ENCODE data around the gene TBC1D12.

Gene TBC1D12

DNA sequence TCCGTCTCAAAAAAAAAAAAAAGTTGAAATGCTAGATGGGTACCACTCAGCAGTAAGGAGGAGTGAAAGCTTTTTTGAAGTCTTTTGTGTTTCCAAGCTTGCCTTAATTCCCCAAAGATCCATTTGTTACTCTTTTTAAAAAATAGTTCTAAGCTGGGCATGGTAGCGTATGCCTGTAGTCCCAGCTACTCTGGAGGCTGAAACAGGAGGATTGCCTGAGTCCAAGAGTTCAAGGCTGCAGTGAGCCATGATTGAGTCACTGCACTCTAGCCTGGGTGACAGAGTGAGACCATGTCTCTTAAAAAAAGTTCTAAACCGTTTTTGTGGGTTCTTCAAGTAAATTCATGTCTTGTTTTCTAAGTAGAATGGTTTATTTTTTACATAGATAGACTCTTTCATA lies 5.3 kb downstream of the TBC1D12 start:
- DNase-seq (ENCODE audit: low read depth in 3 of 3) = no peak

DNA sequence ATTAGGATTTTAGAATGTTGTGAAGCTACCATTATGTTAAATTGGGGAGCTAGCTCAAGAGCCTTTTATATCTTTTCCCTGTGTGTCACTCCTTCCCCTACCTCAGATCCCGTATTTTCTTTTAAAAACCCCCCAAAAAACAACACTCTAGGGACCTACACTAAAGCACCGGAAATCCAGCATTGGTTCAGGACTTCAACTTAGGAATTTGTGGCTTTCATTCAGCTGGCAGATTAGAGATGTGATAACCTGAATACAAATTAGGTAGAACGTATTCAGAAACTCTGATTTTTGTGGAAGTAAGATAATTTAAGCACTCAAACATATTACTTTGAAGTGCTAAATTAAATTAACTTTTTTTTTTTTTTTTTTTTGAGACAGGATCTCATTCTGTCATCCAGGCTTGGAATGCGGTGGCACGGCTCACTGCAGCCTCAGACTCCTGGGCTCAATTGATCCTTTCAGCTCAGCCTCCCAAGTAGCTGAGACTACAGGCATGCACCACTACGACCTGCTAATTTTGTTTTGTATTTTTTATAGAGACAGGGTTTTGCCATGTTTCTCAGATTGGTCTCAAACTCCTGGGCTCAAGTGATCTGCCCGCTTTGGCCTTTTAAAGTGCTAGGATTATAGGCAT lies 6.8 kb downstream of the TBC1D12 start:
- no peak for DNase-seq (ENCODE audit: low read depth in 3 of 3)

DNA sequence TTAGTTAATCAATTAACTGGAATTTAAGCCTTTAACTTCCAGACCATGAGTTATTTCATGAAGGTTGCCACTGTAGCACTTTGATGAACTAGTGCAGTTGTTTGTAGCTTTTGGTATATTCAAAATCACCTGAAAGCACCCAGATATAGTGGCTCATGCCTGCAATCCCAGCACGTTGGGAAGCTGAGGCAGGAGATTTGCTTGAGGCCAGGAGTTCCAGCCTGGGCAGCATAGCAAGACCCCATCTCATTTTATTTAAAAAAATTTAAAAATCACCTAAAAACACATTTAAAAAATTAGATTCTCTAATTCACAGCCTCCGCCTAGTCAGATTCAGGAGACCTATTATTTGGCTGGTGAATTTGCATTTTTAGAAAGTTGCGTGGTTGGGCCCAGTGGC lies 9.0 kb downstream of the TBC1D12 start:
- no peak for DNase-seq (ENCODE audit: low read depth in 3 of 3)

DNA sequence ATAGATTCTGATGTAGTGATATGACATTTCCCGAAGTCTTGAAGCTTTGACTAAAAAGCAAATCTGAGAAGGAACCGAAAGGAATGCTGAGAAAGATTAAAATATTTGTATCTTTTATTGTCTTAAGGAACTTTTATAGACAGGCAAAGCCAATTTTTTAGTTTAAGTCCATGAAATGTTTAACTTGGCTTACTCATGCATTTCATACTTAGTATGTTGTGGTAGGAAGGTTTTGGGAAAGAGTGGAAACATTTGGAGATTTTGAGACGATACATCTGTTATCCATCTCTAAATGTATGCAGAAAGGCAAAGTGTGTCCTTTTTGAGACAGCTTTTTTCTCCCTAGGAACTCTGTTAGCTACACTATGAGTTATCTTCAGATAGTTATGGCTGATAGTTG lies 10.1 kb downstream of the TBC1D12 start:
- DNase-seq (ENCODE audit: low read depth in 3 of 3) = no peak

DNA sequence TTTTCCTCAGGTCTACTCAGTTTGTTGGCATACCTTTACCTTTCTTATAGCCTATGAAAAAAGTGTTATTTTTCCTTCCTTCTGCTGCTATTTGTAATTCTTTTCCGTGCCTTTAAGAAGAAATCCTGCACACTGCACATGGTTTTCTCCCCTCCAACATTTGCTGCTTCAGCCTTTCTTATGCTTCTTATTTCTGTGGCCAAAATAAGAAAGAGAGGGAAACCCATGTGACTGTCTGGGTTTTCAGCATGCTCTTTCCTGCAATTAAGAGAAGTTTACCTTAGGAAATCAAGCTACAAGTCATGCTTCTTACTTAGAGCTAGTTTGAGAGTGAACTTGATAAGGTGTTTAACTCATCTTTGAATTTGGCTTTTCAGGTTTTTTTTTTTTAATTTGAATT lies 11.0 kb downstream of the TBC1D12 start:
- DNase-seq (ENCODE audit: low read depth in 3 of 3) = no peak

DNA sequence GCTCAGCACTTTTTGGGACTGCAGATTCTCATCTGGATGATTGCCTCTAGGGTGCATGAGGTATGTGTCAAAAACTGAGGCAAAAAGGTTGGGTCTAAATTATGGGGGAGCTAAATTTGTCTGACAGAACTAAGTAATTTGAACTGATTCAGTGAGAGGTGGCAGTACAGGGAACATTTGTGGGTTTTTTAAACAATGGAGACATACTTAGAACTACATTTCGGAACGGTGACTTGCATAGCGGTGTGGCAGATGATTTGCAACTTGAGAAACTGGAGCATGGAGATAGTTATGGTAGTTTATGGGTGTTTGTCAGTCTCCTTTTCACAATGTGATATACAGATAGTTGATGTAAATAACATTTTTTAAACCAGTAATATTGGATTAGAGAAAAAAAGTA lies 14.6 kb downstream of the TBC1D12 start:
- DNase-seq (ENCODE audit: low read depth in 3 of 3) = no peak

DNA sequence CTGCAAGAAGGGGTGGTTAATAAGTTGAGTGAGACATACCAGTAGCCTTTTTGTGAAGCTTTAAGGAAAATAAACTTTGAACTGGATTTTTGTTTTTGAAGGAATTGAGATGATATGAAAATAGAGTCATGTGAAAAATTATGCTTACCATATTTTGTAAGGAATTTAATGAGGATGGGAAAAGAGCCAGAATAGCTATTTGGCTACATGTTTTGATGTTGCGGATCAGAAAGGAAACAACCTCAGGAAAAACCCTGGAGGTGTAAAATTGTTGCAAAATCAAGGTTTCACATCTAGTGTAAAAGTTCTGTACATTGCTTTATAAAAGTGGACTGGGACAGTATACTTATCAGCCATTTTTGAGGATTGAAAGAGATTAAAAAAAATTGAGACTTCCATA lies 15.0 kb downstream of the TBC1D12 start:
- DNase-seq (ENCODE audit: low read depth in 3 of 3) = no peak

DNA sequence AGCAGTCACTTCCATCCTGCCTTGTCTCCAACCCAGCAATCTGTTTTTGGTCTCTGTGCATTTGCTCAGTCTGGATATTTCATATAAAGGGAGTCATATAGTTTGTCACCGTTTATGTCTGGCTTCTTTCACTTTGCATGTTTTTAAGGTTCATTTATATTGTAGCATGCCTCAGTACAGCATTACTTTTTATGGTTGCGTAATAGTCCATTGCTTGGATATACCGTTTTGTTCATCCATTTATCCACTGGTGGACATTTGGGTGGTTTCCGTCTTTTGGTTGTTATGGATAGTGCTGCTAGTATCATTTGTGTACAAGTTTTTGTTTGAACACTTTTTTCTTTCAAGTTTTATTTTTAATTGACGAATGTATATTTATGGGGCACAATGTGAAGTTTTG lies 18.2 kb downstream of the TBC1D12 start:
- DNase-seq (ENCODE audit: low read depth in 3 of 3) = no peak

DNA sequence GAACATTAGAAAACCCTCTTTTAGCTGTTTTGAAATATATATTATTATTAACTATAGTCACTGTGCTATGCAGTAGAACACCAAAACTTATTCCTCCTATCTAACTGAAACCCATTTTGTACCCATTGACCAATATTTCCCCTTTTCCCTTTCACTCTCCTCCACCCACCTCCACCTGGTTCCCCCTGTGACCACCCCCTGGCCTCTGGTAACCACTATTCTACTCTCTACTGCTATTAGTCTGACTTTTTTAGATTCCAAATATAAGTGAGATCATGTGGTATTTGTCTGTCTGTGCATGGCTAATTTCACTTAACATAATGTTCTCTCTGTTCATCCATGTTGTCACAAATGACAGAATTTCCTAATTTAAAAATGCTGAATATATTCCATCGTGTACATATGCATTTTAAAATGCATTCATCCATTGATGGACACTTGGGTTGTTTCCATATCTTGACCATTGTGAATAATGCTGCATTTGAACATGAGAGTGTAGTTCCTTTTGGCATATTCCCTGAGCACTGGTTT lies 18.7 kb downstream of the TBC1D12 start:
- no peak for DNase-seq (ENCODE audit: low read depth in 3 of 3)

DNA sequence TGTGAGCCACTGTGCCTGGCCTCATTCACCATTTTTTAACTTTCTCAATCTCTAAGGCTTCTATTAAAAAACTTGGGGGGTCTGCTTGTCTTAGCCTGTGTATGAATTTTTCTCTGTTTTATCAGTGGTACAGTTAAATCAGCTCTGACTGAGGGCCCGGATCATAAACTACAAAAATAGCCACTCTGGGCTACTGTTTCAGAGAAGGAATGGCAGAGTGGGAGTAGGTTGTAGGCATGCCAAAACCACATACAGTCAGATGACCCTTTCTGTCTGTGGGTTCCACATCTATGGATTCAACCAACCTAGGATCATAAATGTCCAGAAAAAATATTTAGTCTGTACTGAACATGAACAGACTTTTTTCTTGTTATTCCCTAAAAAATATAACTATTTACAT lies 21.3 kb downstream of the TBC1D12 start:
- DNase-seq (ENCODE audit: low read depth in 3 of 3) = no peak

DNA sequence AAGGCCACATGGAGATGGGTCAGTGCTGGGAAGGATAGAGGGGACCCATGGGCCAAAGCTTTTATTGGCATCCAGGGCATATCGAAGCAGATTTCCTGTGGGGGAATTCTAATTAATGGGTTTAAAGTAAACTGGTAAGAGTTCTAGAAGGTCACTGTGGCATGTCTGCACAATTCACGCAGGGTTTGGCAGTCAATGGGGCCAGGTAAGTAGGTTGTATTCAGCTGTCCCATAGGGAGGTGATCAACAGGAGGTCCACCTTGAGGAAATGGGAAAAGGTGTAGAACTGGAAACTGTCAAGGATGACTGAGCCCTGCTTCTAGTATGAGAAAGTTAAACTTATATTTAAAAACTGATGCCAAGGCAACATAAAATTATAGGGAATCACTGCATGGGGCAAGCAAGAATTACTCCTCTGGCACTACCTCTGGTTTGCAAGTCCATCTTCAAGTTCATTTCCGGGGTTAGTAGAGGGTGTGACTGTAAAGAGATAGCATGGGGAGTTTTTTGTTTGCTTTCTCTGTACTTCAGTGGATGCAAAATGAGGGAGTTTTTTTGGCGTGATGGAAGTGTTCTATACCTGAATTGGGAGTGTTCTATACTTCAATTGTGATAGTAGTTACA lies 22.5 kb downstream of the TBC1D12 start:
- DNase-seq (ENCODE audit: low read depth in 3 of 3) = no peak

DNA sequence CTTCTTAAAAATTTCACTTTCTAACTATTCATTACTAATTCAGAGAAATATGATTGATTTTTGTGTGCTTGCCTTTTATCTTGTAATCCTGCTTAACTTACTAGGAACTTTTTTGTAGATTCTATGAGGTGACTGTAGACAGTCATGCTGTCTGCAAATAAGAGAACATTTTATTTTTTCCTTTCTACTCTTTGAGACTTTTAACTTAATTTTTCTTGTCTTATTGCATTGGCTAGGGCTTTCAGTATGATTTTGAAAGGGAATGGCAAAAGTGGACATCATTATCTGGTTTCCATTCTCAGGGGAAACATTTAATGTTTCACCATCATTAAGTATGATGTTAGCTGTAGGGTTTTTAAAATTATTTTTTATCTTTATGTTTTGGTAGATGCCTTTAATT lies 23.6 kb downstream of the TBC1D12 start:
- DNase-seq (ENCODE audit: low read depth in 3 of 3) = no peak

DNA sequence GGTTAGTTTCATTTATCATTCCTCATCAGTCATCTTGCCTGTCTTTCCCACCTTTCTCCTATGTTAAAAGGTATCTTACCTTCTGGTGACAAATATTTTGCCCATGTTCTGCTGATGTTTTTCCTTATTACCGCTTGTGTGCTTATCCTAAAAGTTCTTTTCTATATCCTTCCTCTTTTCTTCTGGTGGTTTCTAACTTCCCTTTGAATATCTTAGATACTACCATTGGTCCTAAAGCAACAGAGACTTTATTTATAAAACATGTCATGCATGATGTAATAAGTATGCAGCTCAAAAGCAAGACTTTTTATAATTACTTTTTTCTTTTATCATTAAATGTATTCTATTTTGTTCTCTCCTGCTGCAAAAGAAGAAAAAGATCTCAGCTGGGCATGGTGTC lies 24.8 kb downstream of the TBC1D12 start:
- no peak for DNase-seq (ENCODE audit: low read depth in 3 of 3)

DNA sequence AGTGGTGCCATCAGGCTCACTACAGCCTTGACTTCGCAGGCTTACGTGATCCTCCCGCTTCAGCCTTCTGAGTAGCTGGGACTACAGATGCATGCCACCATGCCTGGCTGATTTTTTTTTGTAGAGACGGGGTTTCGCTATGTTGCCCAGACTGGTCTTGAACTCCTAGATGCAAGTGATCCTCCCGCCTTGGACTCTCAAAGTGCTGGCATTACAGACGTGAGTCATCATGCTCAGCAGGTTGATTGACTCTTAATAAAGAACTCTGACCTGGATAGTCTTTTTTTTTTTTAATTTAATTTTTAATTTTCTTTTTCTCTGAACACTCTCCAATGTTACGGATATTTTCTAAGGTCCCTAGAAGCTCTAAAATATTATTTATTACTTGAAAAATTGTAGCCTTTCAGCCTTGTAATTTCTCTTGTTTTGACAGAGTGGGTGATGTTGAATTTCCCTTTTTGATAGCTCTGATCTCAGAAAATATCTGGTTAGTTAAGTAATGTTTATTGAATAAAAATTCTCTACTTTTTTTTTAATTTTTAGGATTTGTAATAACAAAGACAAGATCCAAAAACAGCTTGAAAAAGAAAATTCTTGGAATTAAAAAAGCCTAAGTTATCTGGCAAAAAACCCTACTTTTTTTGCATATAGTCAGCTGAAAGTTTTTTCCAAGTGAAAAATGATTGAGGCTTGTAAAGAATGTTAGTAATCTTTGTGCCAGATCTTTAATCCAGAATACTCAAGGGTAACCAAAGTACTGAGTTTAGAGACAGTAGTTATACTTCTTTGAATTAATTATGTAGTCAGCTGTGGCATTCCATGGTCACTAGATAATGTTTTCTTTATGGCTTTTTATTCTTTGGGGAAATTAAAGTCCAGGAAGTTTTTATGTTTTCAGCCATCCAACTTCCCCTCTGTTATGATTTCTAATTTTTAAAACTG lies 26.7 kb downstream of the TBC1D12 start:
- DNase-seq (ENCODE audit: low read depth in 3 of 3) = no peak

DNA sequence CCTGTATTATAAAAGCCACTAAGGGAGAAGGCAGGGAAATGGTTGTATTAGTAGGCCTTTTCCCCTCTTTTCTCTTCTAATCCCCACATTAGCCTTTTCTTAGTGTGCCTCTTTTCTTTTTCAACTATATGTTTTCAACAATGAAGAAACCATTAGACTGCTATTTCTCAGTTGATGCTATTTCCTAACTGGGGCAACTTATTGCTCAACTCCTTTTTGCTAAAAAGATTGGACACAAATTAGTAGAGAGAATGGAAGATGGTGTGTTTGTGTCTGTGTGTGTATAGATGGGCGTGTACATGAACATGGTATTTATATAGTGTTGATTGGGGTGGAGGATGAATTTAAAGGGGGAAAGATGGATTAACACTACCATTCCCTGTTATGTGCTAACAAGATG lies 28.4 kb downstream of the TBC1D12 start:
- DNase-seq (ENCODE audit: low read depth in 3 of 3) = no peak

DNA sequence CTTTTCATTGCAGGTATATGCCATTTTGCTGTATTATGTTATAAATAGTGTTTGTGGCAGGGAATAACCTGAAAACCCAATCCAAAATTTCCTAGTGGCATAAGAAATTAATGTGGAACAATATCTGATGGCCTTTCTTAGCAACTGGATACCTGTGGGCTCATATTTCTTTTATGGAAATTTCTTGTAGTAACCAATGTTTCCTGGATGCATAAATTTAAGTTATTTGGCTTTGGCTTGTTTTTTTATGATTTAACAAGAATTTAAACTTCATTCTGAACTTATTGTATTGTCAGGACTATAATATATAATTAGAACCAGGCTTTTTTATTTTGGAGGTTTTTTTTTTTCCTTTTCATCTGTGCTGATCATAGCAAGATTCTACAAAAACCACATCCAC lies 30.1 kb downstream of the TBC1D12 start:
- no peak for DNase-seq (ENCODE audit: low read depth in 3 of 3)

DNA sequence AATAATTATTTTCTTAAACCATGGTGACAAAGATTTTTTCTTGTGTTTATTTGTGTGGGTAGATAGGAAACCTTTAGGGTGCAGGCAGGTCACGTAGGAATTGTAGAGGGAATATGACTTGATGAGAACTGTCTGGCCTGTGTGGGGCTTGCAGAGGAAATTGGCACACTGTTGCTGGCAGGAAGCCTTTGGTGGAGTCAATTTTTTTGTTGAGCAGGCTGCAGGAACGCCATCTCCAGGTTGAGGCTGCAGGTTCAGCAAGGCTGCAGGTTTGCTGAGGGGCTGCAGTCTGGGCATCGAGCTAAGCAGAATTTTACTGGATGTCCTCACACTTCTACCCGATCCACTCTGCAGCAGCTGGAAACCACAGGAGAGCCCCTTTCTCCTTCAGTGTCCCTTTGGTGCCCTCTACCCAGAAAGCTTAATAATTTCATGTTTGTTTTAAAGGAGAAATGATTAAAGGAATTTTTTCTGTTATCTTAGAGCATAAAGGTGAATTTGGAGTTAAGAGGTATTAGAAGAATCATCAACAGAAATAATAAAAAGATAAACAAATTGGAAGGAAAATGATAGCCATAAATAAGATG lies 37.0 kb downstream of the TBC1D12 start:
- DNase-seq (ENCODE audit: low read depth in 3 of 3) = no peak

DNA sequence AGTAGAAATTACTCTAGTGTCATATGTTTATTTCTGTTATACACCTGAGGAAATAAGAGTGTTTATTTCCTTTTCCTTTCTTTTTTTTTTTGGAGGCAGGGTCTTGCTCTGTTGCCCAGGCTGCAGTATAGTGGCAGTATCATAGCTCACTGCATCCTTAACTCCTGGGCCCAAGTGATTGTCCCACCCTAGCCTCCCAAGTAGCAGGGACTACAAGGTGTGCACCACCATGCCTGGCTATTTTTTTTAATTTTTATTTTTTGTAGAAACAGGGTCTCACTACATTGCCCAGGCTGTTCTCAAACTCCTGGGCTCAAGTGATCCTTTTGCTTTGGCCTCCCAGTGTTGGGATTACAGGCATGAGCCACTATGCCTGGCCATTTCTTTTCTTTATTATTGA lies 37.8 kb downstream of the TBC1D12 start:
- no peak for DNase-seq (ENCODE audit: low read depth in 3 of 3)

DNA sequence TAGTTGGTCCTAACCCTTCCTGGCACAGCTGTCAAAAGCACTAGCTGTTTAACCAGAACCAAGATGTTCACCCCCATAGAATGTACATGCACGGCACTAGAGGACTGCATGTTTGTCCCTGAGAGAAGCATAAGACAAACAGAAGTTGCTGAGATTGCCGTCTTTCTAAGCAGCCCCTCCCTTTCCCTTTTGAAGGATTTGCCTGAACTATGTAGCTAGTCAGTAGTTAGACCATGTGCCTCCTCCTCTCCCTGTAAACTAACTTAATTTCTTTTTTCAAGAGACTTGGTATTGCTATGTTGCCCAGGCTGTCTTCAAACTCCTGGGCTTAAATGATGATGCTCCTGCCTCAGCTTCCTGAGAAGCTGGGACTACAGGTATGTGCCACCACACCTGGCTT lies 40.7 kb downstream of the TBC1D12 start:
- no peak for DNase-seq (ENCODE audit: low read depth in 3 of 3)

DNA sequence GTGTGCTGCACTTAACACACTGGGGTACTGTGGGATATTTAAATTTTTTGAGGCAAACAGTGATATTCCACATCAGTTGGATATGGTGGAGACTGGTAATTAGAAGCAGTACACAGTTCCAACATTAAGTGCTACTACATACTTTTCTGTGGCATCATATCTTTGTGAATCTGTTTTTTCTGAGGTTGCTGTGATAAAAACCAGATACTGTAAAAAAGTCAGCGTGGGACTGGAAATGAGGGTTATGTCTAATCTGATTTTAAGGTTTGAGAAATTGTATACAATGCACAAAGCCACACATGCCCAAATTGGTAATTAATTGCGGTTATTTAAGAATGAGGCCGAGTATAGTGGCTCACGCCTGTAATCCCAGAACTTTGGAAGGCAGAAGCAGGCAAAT lies 41.2 kb downstream of the TBC1D12 start:
- no peak for DNase-seq (ENCODE audit: low read depth in 3 of 3)

DNA sequence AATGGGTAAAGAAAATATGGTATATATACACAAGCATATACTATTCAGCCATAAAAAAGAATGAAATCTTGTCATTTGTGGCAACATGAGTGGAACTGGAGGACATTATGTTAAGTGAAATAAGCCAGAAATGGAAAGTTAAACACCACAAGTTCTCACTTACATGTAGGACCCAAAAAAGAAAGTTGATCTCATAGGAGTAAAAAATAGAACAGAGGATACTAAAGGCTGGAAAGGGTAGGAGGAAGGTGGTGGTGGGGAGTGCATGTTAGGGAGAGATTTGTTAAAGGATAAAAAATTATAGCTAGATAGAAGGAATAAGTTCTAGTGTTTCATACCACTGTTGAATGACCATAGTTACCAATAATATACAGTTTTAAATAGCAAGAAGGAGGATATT lies 48.4 kb downstream of the TBC1D12 start:
- no peak for DNase-seq (ENCODE audit: low read depth in 3 of 3)

DNA sequence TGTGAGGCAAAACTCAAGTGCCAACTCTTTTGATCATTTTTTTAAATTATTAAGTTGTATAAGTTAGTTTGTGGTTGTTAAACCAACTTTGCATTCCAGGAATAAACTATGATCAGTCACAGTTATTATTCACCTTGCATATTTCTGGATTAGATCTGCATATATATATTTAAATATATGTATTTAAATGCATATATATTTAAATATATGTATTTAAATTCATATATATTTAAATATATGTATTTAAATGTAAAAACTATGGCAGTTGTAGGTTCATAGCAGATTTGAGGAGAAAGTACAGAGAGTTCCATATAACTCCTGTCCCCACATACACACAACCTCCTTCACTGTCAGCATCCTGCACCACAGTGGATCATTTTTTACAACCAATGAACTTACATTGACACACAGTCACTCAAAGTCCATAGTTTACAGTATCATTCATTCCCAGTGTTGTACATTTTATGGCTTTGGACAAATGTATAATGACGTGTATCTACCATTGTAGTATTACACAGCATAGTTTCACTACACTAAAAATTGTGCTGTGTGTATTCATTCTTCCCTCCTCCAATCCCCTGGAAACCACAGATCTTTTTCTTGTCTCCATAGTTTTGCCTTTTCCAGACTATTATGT lies 49.7 kb downstream of the TBC1D12 start:
- DNase-seq (ENCODE audit: low read depth in 3 of 3) = no peak
